CD4-positive, alpha-beta memory T cell (primary cell): ENCODE results near the gene NSD1. TPM values are rescaled to one million over a fixed set of nuclear protein-coding genes. Genes with fewer than 3 reads are reported as not detected.

Source experiments
- CTCF ChIA-PET: fragments of 350-600 bp; sonication (Branson Sonifier 250); formaldehyde crosslinking; loops from one replicate; lab custom pipeline; 2021; ENCODE audit warnings: inconsistent platforms; ENCODE audit not compliant: partially characterized antibody; lab: Charles Lee
- POLR2A ChIA-PET: fragments of 350-600 bp; sonication (Branson Sonifier 250); formaldehyde crosslinking; loops from one replicate; lab custom pipeline; 2021; ENCODE audit not compliant: partially characterized antibody; lab: Charles Lee
- DNase-seq, 5 donors: peaks; one replicate each; pipeline versions ENCODE4 v3.0.0 to v3.0.0-alpha.2; 2020 to 2022; ENCODE audit warnings: mixed read lengths in 1 of 5
- H3K27ac ChIP-seq: one replicate; pipeline ENCODE4 v1.7.0; 2013; ENCODE audit warnings: low read depth, low read length
- H3K27me3 ChIP-seq: 2 replicates; pipeline ENCODE4 v1.7.0; 2013; ENCODE audit warnings: mild to moderate bottlenecking, low read length, moderate library complexity; ENCODE audit not compliant: insufficient read depth
- H3K36me3 ChIP-seq: 2 replicates; pipeline ENCODE4 v1.7.0; 2013; ENCODE audit warnings: mild to moderate bottlenecking, low read length, moderate library complexity; ENCODE audit not compliant: insufficient read depth
- H3K4me1 ChIP-seq: 2 replicates; pipeline ENCODE4 v1.7.0; 2013; ENCODE audit warnings: mild to moderate bottlenecking, low read length, moderate library complexity; ENCODE audit not compliant: insufficient read depth
- H3K4me3 ChIP-seq, 2 donors: one replicate each; pipeline ENCODE4 v1.7.0; 2013; ENCODE audit warnings: low read length in 2 of 2, mild to moderate bottlenecking in 1 of 2
- H3K9me3 ChIP-seq, 2 donors: one replicate each; pipeline ENCODE4 v1.7.0; 2013; ENCODE audit warnings: low read length in 2 of 2, control low read depth in 1 of 2; ENCODE audit not compliant: control insufficient read depth in 1 of 2
- H3K27ac Mint-ChIP-seq, 7 donors: one replicate each; pipeline ENCODE4 v1.8.0; 2020 to 2021; ENCODE audit warnings: mixed read lengths in 7 of 7, mild to moderate bottlenecking in 6 of 7, inconsistent platforms in 3 of 7, moderate library complexity in 3 of 7
- H3K27me3 Mint-ChIP-seq, 2 donors: one replicate each; pipeline ENCODE4 v1.8.0; 2020 to 2021; ENCODE audit warnings: mixed read lengths in 2 of 2
- H3K36me3 Mint-ChIP-seq, 2 donors: one replicate each; pipeline ENCODE4 v1.8.0; 2020 to 2021; ENCODE audit warnings: mixed read lengths in 2 of 2, inconsistent platforms in 1 of 2, mild to moderate bottlenecking in 1 of 2
- H3K4me1 Mint-ChIP-seq, 4 donors: one replicate each; pipeline ENCODE4 v1.8.0; 2020 to 2021; ENCODE audit warnings: mixed read lengths in 4 of 4, mild to moderate bottlenecking in 1 of 4
- H3K4me3 Mint-ChIP-seq, 8 donors: one replicate each; pipeline ENCODE4 v1.8.0; 2020 to 2021; ENCODE audit warnings: mixed read lengths in 8 of 8, mild to moderate bottlenecking in 7 of 8, moderate library complexity in 6 of 8, inconsistent platforms in 3 of 8
- H3K9me3 Mint-ChIP-seq, 8 donors: one replicate each; pipeline ENCODE4 v1.8.0; 2020 to 2021; ENCODE audit warnings: mixed read lengths in 8 of 8, mild to moderate bottlenecking in 5 of 8, inconsistent platforms in 3 of 8, moderate library complexity in 1 of 8
- intact Hi-C: fragments of 100-400 bp; cut with micrococcal nuclease; formaldehyde crosslinking; loops from one replicate; pipeline ENCODE4 v1.15.1; 2023
- polyA plus RNA-seq, 2 donors: library from polyadenylated mRNA; unstranded; fragments of 300-500 nt; fragmentation: Illumina TruSeq; gene quantifications; one replicate each; pipeline ENCODE4 v1.2.3, GENCODE V29; 2021
- total RNA-seq, 2 experiments: library from RNA; stranded (reverse); gene quantifications; one replicate each; pipeline ENCODE4 v1.2.3, GENCODE V29; 2021

NSD1 gene
- total and polyA plus RNA-seq, 4 experiments from 2014 or later = 14.3 to 122 (median 90.0) TPM

- Histone ChIP-seq H3K27ac (no peak overlapping the region), H3K4me1 (no peaks in the 10 kb centered on the region), H3K27me3 (no peaks in the 10 kb centered on the region), H3K9me3 (no peaks in the 10 kb centered on the region), H3K36me3 (no peaks in the 10 kb centered on the region), H3K4me3 (no peak overlapping the region)
- H3K9me3 Mint-ChIP-seq = no peaks in the 10 kb centered on the region
- no peaks in the 10 kb centered on the region for H3K4me1 Mint-ChIP-seq
- DNase-seq = no peak
- no peaks in the 10 kb centered on the region for H3K36me3 Mint-ChIP-seq
- H3K27me3 Mint-ChIP-seq = peaks cover 0 to 3% of the 10 kb centered on the region in 2 donors
- ChIA-PET POLR2A (no interaction called here), CTCF (interaction anchor here (1.4 kb wide), 1 partner anchor 434 kb away, joined by 3 read pairs; no protein-coding TSS in a partner anchor)
- intact Hi-C loops = no loop called here
- no peak overlapping the region for H3K4me3 Mint-ChIP-seq
- H3K27ac Mint-ChIP-seq = no peak overlapping the region
Observed at GRCh38 chr5:177094224-177095087, 39.1 kb upstream of the NSD1 start.

- Mint-ChIP-seq H3K27me3 (peaks cover 0 to 3% of the 10 kb centered on the region in 2 donors), H3K27ac (no peak overlapping the region), H3K36me3 (no peaks in the 10 kb centered on the region), H3K4me1 (no peaks in the 10 kb centered on the region), H3K4me3 (no peak overlapping the region), H3K9me3 (no peaks in the 10 kb centered on the region)
- no peak overlapping the region for H3K4me3 ChIP-seq
- no peaks in the 10 kb centered on the region for H3K4me1 ChIP-seq
- H3K9me3 ChIP-seq = no peaks in the 10 kb centered on the region
- ChIA-PET POLR2A (no interaction called here), CTCF (interaction anchor here (1.4 kb wide), 1 partner anchor 435 kb away, joined by 3 read pairs; no protein-coding TSS in a partner anchor)
- intact Hi-C loops = no loop called here
- H3K27ac ChIP-seq = no peak overlapping the region
- H3K36me3 ChIP-seq = no peaks in the 10 kb centered on the region
- DNase-seq = no peak
- H3K27me3 ChIP-seq = no peaks in the 10 kb centered on the region
Observed at GRCh38 chr5:177095088-177095669, 38.4 kb upstream of the NSD1 start.

- H3K36me3 Mint-ChIP-seq = no peaks in the 10 kb centered on the region
Observed at GRCh38 chr5:177096162-177097015, 37.2 kb upstream of the NSD1 start.

GRCh38 chr5:177097016-177097985, 36.3 kb upstream of the NSD1 start:
- Mint-ChIP-seq H3K36me3 (no peaks in the 10 kb centered on the region), H3K9me3 (no peaks in the 10 kb centered on the region), H3K4me1 (no peaks in the 10 kb centered on the region), H3K27ac (peak overlapping the region in 1 of 7 donors; percentile 76), H3K27me3 (peaks cover 0 to 1% of the 10 kb centered on the region in 2 donors), H3K4me3 (no peak overlapping the region)
- no peaks in the 10 kb centered on the region for H3K36me3 ChIP-seq
- H3K9me3 ChIP-seq = no peaks in the 10 kb centered on the region
- H3K4me1 ChIP-seq = no peaks in the 10 kb centered on the region
- no peak overlapping the region for H3K27ac ChIP-seq
- H3K4me3 ChIP-seq = no peak overlapping the region
- intact Hi-C loops = no loop called here
- POLR2A ChIA-PET = no interaction called here
- DNase-seq = no peak
- no peaks in the 10 kb centered on the region for H3K27me3 ChIP-seq
- CTCF ChIA-PET = interaction anchor here (1.8 to 1.9 kb wide), 2 partner anchors 10 to 15 kb away, joined by 4 to 8 read pairs; no protein-coding TSS in a partner anchor

More at GRCh38 chr5:177096162-177097015, 37.2 kb upstream of the NSD1 start:
- Histone ChIP-seq H3K36me3 (no peaks in the 10 kb centered on the region), H3K9me3 (no peaks in the 10 kb centered on the region), H3K27me3 (no peaks in the 10 kb centered on the region), H3K27ac (no peak overlapping the region), H3K4me3 (no peak overlapping the region), H3K4me1 (no peaks in the 10 kb centered on the region)
- no peaks in the 10 kb centered on the region for H3K9me3 Mint-ChIP-seq
- CTCF ChIA-PET = interaction anchor here (1.4 to 1.8 kb wide), 2 partner anchors 11 to 436 kb away, joined by 3 to 4 read pairs; no protein-coding TSS in a partner anchor
- no peak overlapping the region for H3K4me3 Mint-ChIP-seq
- intact Hi-C loops = no loop called here
- H3K27ac Mint-ChIP-seq = no peak overlapping the region
- POLR2A ChIA-PET = no interaction called here
- H3K27me3 Mint-ChIP-seq = peaks cover 0 to 3% of the 10 kb centered on the region in 2 donors
- DNase-seq = peak in 1 of 5 donors; percentile 33
- H3K4me1 Mint-ChIP-seq = no peaks in the 10 kb centered on the region

GRCh38 chr5:177098120-177098469, 35.5 kb upstream of the NSD1 start:
- Histone ChIP-seq H3K4me3 (no peak overlapping the region), H3K27ac (no peak overlapping the region), H3K9me3 (no peaks in the 10 kb centered on the region), H3K4me1 (no peaks in the 10 kb centered on the region), H3K36me3 (no peaks in the 10 kb centered on the region), H3K27me3 (no peaks in the 10 kb centered on the region)
- no peak for DNase-seq
- H3K36me3 Mint-ChIP-seq = no peaks in the 10 kb centered on the region
- peaks cover 0 to 1% of the 10 kb centered on the region in 2 donors for H3K27me3 Mint-ChIP-seq
- intact Hi-C loops = no loop called here
- POLR2A ChIA-PET = no interaction called here
- H3K27ac Mint-ChIP-seq = no peak overlapping the region
- CTCF ChIA-PET = interaction anchor here (1.8 to 1.9 kb wide), 2 partner anchors 9 to 14 kb away, joined by 4 to 8 read pairs; no protein-coding TSS in a partner anchor
- no peak overlapping the region for H3K4me3 Mint-ChIP-seq
- H3K9me3 Mint-ChIP-seq = no peaks in the 10 kb centered on the region
- H3K4me1 Mint-ChIP-seq = no peaks in the 10 kb centered on the region

GRCh38 chr5:177098470-177099141, 35.0 kb upstream of the NSD1 start:
- H3K4me1 ChIP-seq = no peaks in the 10 kb centered on the region
- ChIA-PET CTCF (interaction anchor here (1.8 to 3.0 kb wide), 3 partner anchors 8 to 14 kb away, joined by 4 to 8 read pairs (median 7); no protein-coding TSS in a partner anchor), POLR2A (no interaction called here)
- no peaks in the 10 kb centered on the region for H3K9me3 ChIP-seq
- no peaks in the 10 kb centered on the region for H3K36me3 ChIP-seq
- intact Hi-C loops = no loop called here
- H3K36me3 Mint-ChIP-seq = no peaks in the 10 kb centered on the region
- no peak overlapping the region for H3K4me3 Mint-ChIP-seq
- peaks cover 0 to 1% of the 10 kb centered on the region in 2 donors for H3K27me3 Mint-ChIP-seq
- no peaks in the 10 kb centered on the region for H3K27me3 ChIP-seq
- no peak overlapping the region for H3K27ac Mint-ChIP-seq
- no peak overlapping the region for H3K27ac ChIP-seq
- DNase-seq = no peak
- no peaks in the 10 kb centered on the region for H3K4me1 Mint-ChIP-seq
- no peaks in the 10 kb centered on the region for H3K9me3 Mint-ChIP-seq
- H3K4me3 ChIP-seq = no peak overlapping the region
